ENCODE measurements around the gene PHF12. TPM values are rescaled to one million over a fixed set of nuclear protein-coding genes. Genes with fewer than 3 reads are reported as not detected.
"Not testable (repeated sequence)": the region's sequence is repeated elsewhere in the genome, so short reads cannot be mapped to it uniquely, and the experiment has no call there.

Gene PHF12
- total RNA-seq, 4 donors from 2014 or later = 54.8 to 114 (median 72.9) TPM

DNA sequence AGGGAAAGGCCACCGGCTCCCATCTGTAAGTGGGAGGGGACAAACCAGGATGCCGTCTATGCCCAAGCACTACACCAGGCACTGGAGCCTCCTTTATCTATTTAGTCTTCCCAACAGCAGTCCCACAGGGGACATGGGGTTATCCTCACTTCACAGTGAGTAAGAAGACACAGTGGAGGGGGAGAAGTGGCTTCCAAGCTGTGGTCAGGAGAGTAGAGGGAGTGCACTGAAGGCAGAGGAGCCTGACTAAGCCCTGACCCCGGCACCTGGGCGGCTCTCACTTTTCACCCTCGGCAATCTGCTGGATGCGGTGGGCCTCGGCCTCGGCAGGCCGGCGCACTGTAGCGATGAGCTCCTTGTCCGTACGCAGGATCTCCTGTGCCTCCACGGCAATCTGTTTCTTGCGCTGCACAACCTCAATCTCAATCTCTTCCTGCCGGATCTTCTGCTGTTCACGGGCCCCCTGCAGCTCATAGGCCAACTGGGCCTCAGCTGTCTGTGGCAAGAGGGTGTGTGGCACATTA is 69.7 kb downstream of the PHF12 start:
- Histone ChIP-seq H3K4me3 (no peak overlapping the region), H3K9me3 (no peaks in the 10 kb centered on the region), H3K27me3 (no peaks in the 10 kb centered on the region), H3K36me3 (peaks cover 0 to 69% (median 0%) of the 10 kb centered on the region in 3 donors), H3K27ac (no peak overlapping the region), H3K4me1 (no peaks in the 10 kb centered on the region)
- DNase-seq = no peak
- TF ChIP-seq, protein P1, sequence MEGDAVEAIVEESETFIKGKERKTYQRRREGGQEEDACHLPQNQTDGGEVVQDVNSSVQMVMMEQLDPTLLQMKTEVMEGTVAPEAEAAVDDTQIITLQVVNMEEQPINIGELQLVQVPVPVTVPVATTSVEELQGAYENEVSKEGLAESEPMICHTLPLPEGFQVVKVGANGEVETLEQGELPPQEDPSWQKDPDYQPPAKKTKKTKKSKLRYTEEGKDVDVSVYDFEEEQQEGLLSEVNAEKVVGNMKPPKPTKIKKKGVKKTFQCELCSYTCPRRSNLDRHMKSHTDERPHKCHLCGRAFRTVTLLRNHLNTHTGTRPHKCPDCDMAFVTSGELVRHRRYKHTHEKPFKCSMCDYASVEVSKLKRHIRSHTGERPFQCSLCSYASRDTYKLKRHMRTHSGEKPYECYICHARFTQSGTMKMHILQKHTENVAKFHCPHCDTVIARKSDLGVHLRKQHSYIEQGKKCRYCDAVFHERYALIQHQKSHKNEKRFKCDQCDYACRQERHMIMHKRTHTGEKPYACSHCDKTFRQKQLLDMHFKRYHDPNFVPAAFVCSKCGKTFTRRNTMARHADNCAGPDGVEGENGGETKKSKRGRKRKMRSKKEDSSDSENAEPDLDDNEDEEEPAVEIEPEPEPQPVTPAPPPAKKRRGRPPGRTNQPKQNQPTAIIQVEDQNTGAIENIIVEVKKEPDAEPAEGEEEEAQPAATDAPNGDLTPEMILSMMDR (IDR thresholded peaks at IDR 0.05) = no peak
- TF ChIP-seq POLR2A (IDR thresholded peaks at IDR 0.05) = no peak

DNA sequence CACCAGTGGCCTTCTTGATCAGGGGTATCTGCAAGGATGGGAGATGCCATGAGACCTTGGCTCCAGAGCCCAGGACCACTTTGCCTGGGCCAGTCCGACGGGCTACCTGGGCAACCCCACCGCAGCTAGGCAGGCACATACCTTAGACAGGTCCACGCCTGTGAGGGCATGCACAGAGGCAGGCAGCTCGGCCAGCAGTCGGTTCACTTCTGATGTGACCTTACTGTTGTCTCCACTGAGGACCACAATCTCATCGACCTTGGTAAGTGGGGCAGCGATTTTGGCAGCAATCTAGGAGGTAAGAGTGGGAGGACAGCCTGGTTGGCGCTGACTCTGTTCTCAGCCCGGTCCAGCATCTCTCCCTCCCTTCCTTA is 70.8 kb downstream of the PHF12 start:
- TF ChIP-seq POLR2A (IDR thresholded peaks at IDR 0.05) = no peak
- TF ChIP-seq, protein P1 (IDR thresholded peaks at IDR 0.05) = no peak
- DNase-seq = no peak
- no peaks in the 10 kb centered on the region for H3K9me3 ChIP-seq
- no peaks in the 10 kb centered on the region for H3K27me3 ChIP-seq
- no peak overlapping the region for H3K27ac ChIP-seq
- no peak overlapping the region for H3K4me3 ChIP-seq
- H3K36me3 ChIP-seq = peaks cover 0 to 67% (median 0%) of the 10 kb centered on the region in 3 donors
- no peaks in the 10 kb centered on the region for H3K4me1 ChIP-seq

DNA sequence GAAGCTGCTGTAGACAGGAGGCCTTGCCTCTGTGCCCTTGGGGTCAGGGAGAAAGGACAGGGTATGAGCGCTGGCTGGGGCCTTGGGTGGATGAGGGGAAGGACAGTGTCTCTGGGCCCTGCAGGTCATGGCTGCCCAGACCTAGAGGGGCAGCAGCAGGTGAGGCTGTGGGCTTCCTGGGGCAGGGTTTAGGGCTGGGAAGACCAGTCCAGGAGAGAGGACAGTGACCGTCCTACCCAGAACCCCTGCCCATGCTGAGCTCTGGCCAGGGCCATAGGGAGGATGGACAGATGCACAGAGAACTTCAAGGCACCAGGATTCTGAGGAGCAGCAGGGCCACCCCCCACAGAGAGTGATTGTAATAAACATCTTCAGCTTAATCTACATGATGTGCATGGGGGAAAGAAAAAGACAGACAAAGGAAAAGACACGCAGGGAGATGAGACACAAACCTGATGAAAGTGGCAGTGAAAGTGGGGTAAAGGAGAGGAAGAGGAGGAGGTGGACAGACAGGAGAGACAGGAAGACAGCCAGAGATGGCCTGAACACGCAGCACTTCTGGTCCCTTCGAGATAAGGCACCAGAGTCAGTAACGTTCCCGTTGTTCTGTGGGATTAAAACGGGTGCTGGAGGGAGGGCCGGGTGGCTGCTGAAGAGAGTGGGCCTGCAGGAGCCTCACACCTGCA is 71.3 kb downstream of the PHF12 start:
- no peak overlapping the region for H3K4me3 ChIP-seq
- no peaks in the 10 kb centered on the region for H3K27me3 ChIP-seq
- H3K9me3 ChIP-seq = no peaks in the 10 kb centered on the region
- no peak overlapping the region for H3K27ac ChIP-seq
- peaks cover 0 to 62% (median 0%) of the 10 kb centered on the region in 3 donors for H3K36me3 ChIP-seq
- no peak for TF ChIP-seq POLR2A (IDR thresholded peaks at IDR 0.05)
- TF ChIP-seq, protein P1 (IDR thresholded peaks at IDR 0.05) = no peak
- DNase-seq = no peak
- no peaks in the 10 kb centered on the region for H3K4me1 ChIP-seq

DNA sequence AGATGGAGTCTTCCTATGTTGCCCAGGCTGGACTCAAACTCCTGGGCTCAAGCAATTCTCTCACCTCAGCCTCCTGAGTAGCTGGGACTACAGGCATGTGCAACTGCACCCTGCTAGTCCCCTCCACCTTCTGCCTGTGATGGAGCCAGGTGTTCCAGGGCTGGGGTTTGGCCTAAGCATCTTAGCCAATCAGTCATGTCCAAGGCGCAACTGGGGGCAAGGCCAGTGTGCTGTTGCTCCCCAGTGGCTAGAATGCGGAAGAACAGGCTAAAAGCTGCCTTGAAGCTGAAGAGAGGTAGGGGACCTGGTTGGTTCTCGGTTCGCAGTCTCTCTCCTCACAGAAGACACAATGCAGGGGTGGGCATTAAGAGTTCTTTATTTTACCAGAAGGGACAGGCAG is 72.3 kb downstream of the PHF12 start:
- Histone ChIP-seq H3K36me3 (peaks cover 0 to 52% (median 0%) of the 10 kb centered on the region in 3 donors), H3K9me3 (no peaks in the 10 kb centered on the region), H3K4me3 (no peak overlapping the region), H3K27me3 (no peaks in the 10 kb centered on the region), H3K27ac (no peak overlapping the region), H3K4me1 (no peaks in the 10 kb centered on the region)
- peak in 2 of 3 donors; percentile 64 to 75 for DNase-seq
- TF ChIP-seq, protein P1 (IDR thresholded peaks at IDR 0.05) = peak in 3 of 6 experiments; percentile 74 to 76 (median 74)
- TF ChIP-seq POLR2A (IDR thresholded peaks at IDR 0.05) = no peak

DNA sequence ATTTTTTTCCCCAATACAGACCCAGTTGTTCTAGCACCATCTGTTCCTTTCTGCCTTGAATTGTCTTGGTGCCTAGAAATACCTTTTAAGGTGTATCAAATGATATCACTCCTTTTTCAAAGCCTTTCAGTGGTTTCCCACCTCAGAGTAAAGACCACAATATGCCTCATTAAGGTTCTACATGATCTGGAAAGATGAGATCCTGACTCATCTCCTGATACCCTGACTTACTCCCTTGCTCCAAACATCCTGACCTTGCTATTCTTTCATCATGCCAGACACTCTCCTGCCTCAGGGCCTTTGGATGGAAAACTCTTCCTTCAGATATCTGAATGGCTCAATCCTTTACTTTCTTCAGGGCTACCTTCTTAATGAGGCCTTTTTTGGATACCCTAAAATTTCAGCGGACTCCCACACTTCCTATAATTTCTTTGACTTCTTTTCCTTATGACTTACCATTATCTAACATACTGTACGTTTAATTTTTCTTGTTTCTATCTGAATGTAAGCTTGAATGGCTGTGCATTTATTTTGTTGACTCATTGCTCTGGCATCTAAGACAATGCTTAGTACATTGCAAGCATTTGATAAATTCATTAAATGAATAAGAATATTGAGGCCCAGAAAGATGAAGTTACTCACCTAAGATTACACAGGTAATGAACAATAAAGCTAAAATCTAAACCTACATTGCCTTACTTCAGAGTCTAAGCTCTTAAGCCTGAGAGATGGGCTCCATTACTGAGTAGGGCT is 73.0 kb downstream of the PHF12 start:
- no peak for TF ChIP-seq POLR2A (IDR thresholded peaks at IDR 0.05)
- TF ChIP-seq, protein P1 (IDR thresholded peaks at IDR 0.05) = no peak
- H3K4me3 ChIP-seq = no peak overlapping the region
- peaks cover 0 to 46% (median 0%) of the 10 kb centered on the region in 3 donors for H3K36me3 ChIP-seq
- no peak for DNase-seq
- no peaks in the 10 kb centered on the region for H3K9me3 ChIP-seq
- H3K4me1 ChIP-seq = no peaks in the 10 kb centered on the region
- no peak overlapping the region for H3K27ac ChIP-seq
- no peaks in the 10 kb centered on the region for H3K27me3 ChIP-seq

DNA sequence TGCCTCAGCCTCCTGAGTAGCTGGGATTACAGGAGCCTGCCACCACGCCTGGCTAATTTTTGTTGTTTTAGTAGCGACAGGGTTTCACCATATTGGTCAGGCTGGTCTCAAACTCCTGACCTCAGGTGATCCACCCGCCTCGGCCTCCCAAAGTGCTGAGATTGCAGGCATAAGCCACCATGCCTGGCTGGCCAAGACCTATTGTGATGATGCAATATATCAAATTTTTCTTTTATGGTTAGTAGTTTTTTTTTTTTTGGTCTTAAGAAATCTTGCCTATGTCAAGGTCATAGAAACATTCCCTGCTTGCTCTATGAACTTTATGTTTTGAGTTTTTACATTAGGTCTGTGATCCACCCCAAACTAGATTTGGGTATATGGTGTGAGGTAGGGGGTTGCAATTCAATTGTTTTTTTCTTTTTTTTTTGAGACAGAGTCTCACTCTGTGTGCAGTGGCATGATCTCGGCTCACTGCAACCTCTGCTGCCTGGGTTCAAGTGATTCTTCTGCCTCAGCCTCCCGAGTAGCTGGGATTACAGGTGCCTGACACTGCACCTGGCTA is 74.1 kb downstream of the PHF12 start:
- peaks cover 0 to 36% (median 0%) of the 10 kb centered on the region in 3 donors for H3K36me3 ChIP-seq
- H3K27ac ChIP-seq, H3K4me3 ChIP-seq, DNase-seq, H3K4me1 ChIP-seq, H3K9me3 ChIP-seq, H3K27me3 ChIP-seq: not testable (repeated sequence)

All from Peyer's patch (tissue), 4 donors.